ENCODE results near the gene PTPRM.
A peak's percentile ranks its signal among the peaks of the same experiment; 100 is the strongest.

PTPRM gene

DNA sequence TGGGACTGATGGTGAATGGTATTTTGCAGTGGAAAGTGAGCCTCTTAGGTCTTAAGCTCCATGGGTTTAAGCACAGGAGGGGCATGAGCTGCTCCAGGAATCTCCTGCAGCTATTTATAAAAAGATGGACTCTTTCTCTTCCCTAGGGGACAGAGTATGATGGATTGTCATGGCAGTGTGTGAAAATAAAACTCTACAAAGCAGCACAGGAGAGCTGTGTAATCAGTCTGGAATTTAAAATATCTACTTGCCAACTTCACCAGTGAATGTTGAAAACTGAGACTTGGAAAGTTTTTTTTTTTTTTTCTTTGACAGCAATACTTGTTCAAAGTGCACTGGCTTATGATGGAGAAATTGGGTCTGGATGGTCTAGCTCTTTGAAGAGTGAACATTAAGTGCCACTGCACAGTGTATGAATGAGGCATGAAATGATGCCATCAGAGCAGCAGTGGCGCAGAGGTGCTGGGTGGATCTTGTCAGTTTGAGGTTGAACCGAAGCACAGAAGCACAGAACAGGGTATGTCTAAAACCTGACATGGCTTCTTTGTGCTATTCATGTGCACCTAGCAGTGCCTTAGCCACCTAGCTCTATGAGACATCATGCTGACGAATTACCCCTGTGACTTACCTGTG lies 245.4 kb downstream of the PTPRM start:
- no peak overlapping the region for H3K4me3 ChIP-seq (ENCODE audit: low read depth, low read length)
- in situ Hi-C loops (cut with HindIII; ENCODE audit: low sequenced_read_pairs): no loop called here
- TF ChIP-seq, protein P1, sequence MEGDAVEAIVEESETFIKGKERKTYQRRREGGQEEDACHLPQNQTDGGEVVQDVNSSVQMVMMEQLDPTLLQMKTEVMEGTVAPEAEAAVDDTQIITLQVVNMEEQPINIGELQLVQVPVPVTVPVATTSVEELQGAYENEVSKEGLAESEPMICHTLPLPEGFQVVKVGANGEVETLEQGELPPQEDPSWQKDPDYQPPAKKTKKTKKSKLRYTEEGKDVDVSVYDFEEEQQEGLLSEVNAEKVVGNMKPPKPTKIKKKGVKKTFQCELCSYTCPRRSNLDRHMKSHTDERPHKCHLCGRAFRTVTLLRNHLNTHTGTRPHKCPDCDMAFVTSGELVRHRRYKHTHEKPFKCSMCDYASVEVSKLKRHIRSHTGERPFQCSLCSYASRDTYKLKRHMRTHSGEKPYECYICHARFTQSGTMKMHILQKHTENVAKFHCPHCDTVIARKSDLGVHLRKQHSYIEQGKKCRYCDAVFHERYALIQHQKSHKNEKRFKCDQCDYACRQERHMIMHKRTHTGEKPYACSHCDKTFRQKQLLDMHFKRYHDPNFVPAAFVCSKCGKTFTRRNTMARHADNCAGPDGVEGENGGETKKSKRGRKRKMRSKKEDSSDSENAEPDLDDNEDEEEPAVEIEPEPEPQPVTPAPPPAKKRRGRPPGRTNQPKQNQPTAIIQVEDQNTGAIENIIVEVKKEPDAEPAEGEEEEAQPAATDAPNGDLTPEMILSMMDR (IDR thresholded peaks at IDR 0.05; ENCODE audit: low read depth, low read length): no peak
- peak; percentile 86 for DNase-seq (ENCODE audit: low read depth, low spot score)

GRCh38 chr18:7813131-7813530 lies 246.0 kb downstream of the PTPRM start:
- in situ Hi-C loops (cut with HindIII; ENCODE audit: low sequenced_read_pairs): no loop called here
- DNase-seq (ENCODE audit: low read depth, low spot score): no peak
- TF ChIP-seq, protein P1 (IDR thresholded peaks at IDR 0.05; ENCODE audit: low read depth, low read length): no peak
- H3K4me3 ChIP-seq (ENCODE audit: low read depth, low read length): no peak overlapping the region

GRCh38 chr18:7814754-7815315 lies 247.7 kb downstream of the PTPRM start:
- TF ChIP-seq, protein P1 (IDR thresholded peaks at IDR 0.05; ENCODE audit: low read depth, low read length): no peak
- no peak for DNase-seq (ENCODE audit: low read depth, low spot score)
- H3K4me3 ChIP-seq (ENCODE audit: low read depth, low read length): no peak overlapping the region
- in situ Hi-C loops (cut with HindIII; ENCODE audit: low sequenced_read_pairs): no loop called here

- H3K4me3 ChIP-seq (ENCODE audit: low read depth, low read length): no peak overlapping the region
- in situ Hi-C loops (cut with HindIII; ENCODE audit: low sequenced_read_pairs): no loop called here
- no peak for DNase-seq (ENCODE audit: low read depth, low spot score)
- TF ChIP-seq, protein P1 (IDR thresholded peaks at IDR 0.05; ENCODE audit: low read depth, low read length): no peak
Measured at GRCh38 chr18:7815787-7816186, 248.7 kb downstream of the PTPRM start.

- TF ChIP-seq, protein P1 (IDR thresholded peaks at IDR 0.05; ENCODE audit: low read depth, low read length): no peak
- no peak for DNase-seq (ENCODE audit: low read depth, low spot score)
- in situ Hi-C loops (cut with HindIII; ENCODE audit: low sequenced_read_pairs): no loop called here
- H3K4me3 ChIP-seq (ENCODE audit: low read depth, low read length): no peak overlapping the region
Measured at GRCh38 chr18:7817575-7818230, 250.6 kb downstream of the PTPRM start.

- no peak for DNase-seq (ENCODE audit: low read depth, low spot score)
- in situ Hi-C loops (cut with HindIII; ENCODE audit: low sequenced_read_pairs): no loop called here
- no peak overlapping the region for H3K4me3 ChIP-seq (ENCODE audit: low read depth, low read length)
- TF ChIP-seq, protein P1 (IDR thresholded peaks at IDR 0.05; ENCODE audit: low read depth, low read length): no peak
Measured at GRCh38 chr18:7821784-7822183, 254.7 kb downstream of the PTPRM start.
